ENCODE results near the gene TNF.
"Not testable (repeated sequence)": the region's sequence is repeated elsewhere in the genome, so short reads cannot be mapped to it uniquely, and the experiment has no call there.

TNF gene

GRCh38 chr6:31545291-31545690, 30.1 kb upstream of the TNF start:
- DNase-seq = no peak

GRCh38 chr6:31546339-31546957, 28.9 kb upstream of the TNF start, which contains the start of gene ATP6V1G2:
ATP6V1G2 (minus strand) TSS chr6:31546608; CDS start chr6:31546559, 49 bp downstream.
- DNase-seq = peak; percentile 77

- peak; percentile 88 for DNase-seq
Measured at GRCh38 chr6:31546958-31547726, 28.2 kb upstream of the TNF start, which contains the start of gene NFKBIL1. NFKBIL1 (plus strand) TSS chr6:31547608; CDS start chr6:31547695, 87 bp downstream.

- DNase-seq = no peak
Measured at GRCh38 chr6:31547727-31548543, 27.4 kb upstream of the TNF start.

- DNase-seq = no peak
Measured at GRCh38 chr6:31548544-31548873, 26.9 kb upstream of the TNF start.

- not testable (repeated sequence) for DNase-seq
Measured at GRCh38 chr6:31551371-31551770, 24.0 kb upstream of the TNF start.

- no peak for DNase-seq
Measured at GRCh38 chr6:31556307-31556706, 19.1 kb upstream of the TNF start.

GRCh38 chr6:31557443-31558317, 17.7 kb upstream of the TNF start:
- DNase-seq = no peak

- no peak for DNase-seq
Measured at GRCh38 chr6:31558318-31558625, 17.1 kb upstream of the TNF start.

- DNase-seq = no peak
Measured at GRCh38 chr6:31558631-31559500, 16.5 kb upstream of the TNF start.

GRCh38 chr6:31559606-31559957, 15.8 kb upstream of the TNF start:
- no peak for DNase-seq

GRCh38 chr6:31559958-31560696, 15.2 kb upstream of the TNF start:
- DNase-seq = no peak

- DNase-seq = no peak
Measured at GRCh38 chr6:31560697-31561058, 14.7 kb upstream of the TNF start.

- DNase-seq = no peak
Measured at GRCh38 chr6:31567531-31568370, 7.6 kb upstream of the TNF start.

- DNase-seq = no peak
Measured at GRCh38 chr6:31568537-31568961, 6.8 kb upstream of the TNF start.

- no peak for DNase-seq
Measured at GRCh38 chr6:31569861-31570536, 5.4 kb upstream of the TNF start.

- DNase-seq = no peak
Measured at GRCh38 chr6:31572041-31572911, 3.1 kb upstream of the TNF start, which contains the start of gene LTA. LTA (plus strand) TSS chr6:31572289; CDS start chr6:31572743, 454 bp downstream.
